Keratinocyte (primary cell): ENCODE results near the gene PLXNA3.

Experiments
- CTCF ChIP-seq, 3 experiments: IDR thresholded peaks in 1 of 3; conservative IDR thresholded peaks in 1 of 3; optimal IDR thresholded peaks in 1 of 3; 2 replicates in 2 of 3; 3 replicates in 1 of 3; pipeline versions ENCODE3 to v1.5.1; 2011; ENCODE audit warnings: low read length in 3 of 3, mild to moderate bottlenecking in 3 of 3, moderate library complexity in 2 of 3, control low read depth in 1 of 3, inconsistent platforms in 1 of 3; ENCODE audit not compliant: insufficient read depth in 2 of 3; ENCODE audit errors: extremely low read depth in 1 of 3
- EZH2 ChIP-seq: IDR thresholded peaks from one replicate; pipeline ENCODE4 v1.6.1; 2012; ENCODE audit warnings: inconsistent platforms, mild to moderate bottlenecking, low read length, moderate library complexity

GRCh38 chrX:154433605-154434004, 24.5 kb upstream of the PLXNA3 start:
- TF ChIP-seq EZH2 (no peak), CTCF (optimal IDR thresholded peaks at IDR 0.05 in 1 of 3, IDR thresholded peaks at IDR 0.05 in 1 of 3, conservative IDR thresholded peaks at IDR 0.05 in 1 of 3; ENCODE audit: extremely low read depth in 1 of 3, insufficient read depth in 2 of 3, low read length in 3 of 3) (no peak)
